Measurements from ENCODE around the gene SERAC1. TPM values are rescaled to one million over a fixed set of nuclear protein-coding genes. Genes with fewer than 3 reads are reported as not detected.

Gene SERAC1
- total RNA-seq, 1 donor from 2014 or later = 17.5 TPM

DNA sequence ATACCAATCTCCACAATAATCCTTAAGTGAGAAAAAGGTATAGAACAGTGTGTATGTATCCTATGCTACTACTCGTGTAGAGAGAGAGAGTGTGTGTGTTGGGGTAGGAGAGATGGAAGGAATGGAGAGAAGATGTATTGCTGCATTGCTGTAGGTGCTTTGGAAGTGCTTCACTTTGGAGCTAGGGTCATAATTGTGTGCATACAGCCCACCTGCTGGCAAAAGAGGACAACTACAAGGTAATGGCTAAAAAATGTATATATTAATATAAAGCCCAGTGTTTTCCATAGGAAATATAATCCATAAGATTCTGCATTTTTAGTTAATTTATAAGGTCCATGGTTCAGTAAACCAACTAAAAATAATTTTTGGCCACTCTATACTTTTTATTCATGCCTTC lies 36.1 kb downstream of the SERAC1 start:
- no peak for FAIRE-seq
- DNase-seq (ENCODE audit: low spot score in 2 of 2) = no peak

GRCh38 chr6:158125271-158125670 lies 42.8 kb downstream of the SERAC1 start:
- DNase-seq (ENCODE audit: low spot score in 2 of 2) (no peak), FAIRE-seq (no peak)

DNA sequence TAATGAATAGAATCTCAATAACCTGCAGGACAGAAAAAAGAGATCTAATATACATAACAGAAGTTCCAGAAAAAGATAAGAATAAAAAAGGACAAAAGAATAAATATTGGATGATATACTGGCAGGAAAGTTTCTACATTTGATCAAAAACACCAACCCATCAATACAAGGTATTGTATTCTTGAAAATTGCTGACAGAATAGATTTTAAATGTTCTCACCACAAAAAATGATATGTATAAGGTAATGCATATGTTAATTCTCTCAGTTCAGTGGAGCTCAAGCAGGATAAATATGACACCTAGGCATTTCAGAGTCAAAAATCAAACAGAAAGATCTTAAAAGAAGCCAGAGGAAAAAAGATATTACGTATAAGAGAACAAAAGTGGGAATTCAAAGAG lies 43.8 kb downstream of the SERAC1 start:
- DNase-seq (ENCODE audit: low spot score in 2 of 2) = no peak
- no peak for FAIRE-seq

DNA sequence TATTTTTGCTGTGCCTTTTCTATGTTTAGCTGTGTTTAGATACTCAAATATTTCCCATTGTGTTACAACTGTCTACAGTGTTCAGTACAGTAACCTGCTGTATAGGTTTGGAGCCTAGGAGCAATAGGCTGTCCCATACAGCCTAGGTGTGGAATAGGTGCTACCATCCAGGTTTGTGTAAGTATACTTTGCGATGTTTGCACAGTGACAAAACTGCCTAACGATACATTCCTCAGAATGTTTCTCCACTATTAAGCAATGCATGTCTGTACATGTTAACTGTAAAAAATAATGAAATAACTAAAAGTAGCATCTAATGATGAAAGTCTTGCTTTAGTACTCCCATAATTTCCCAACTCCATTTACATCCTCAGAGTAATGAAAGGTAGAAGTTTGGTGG lies 46.0 kb downstream of the SERAC1 start:
- FAIRE-seq (no peak), DNase-seq (ENCODE audit: low spot score in 2 of 2) (no peak)

DNA sequence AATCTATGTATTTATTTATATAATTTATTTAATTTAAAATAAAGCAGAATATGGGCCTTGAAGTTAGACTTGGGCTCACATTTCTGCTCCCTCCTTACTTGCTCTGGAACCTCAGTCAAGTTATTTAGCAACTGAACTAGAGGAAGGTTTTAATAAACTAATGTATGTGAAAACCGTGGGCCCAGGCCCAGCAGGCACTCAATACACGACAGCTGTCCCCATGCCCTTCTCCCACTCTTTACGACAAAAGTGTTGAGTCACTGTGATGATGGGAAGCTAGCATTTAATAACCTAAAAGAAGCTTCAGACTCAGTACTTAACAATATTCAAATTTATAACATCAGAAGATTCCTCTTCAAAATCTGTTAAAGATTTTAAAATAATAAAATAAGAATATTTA lies 46.7 kb downstream of the SERAC1 start:
- peak; percentile 21 for FAIRE-seq

DNA sequence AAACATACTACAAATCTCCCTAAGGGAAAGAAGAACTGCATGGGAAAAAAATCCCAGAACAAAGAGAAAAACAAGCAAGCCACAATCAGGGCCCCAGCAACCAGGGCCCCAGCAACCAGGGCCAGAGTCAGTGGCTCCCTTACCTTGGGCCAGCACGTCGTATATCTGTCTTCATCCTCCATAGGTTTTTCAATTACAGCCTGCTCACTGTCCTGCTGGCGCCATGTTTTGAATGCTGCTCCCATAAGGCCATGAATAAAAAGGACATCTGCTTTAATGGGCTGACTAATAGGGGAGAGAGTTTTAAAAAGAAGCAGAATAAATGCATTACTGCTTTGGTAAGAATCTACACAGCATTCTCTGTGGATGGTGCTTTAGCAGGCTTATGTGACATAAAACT lies 49.2 kb downstream of the SERAC1 start:
- DNase-seq (ENCODE audit: low spot score in 2 of 2) = no peak

More for the DNA sequence above, 46.7 kb downstream of the SERAC1 start:
- DNase-seq (ENCODE audit: low spot score in 2 of 2) = no peak

GRCh38 chr6:158115508-158115907 lies 52.6 kb downstream of the SERAC1 start:
- no peak for DNase-seq (ENCODE audit: low spot score in 2 of 2)
- FAIRE-seq = no peak

More for the DNA sequence above, 49.2 kb downstream of the SERAC1 start:
- FAIRE-seq = no peak

GRCh38 chr6:158115102-158115501 lies 53.0 kb downstream of the SERAC1 start:
- no peak for FAIRE-seq

DNA sequence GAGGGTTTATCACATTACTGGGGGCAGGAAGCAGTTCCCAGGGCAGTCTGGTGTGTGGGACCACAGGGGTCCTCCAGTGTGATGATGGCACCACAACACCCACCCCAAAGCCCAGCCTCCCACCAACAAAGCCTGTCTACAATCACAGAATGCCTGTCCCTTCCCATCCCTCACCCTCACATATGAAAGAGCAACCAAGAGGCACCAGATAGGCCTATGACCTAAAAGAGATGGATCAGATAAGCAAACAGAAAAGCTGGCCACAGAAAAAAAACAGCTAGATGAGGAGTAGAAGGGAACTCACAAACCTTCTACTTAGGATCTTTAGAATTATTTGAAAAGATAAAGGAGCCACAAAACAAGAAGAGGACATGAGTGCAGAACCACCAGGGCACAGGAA lies 54.3 kb downstream of the SERAC1 start:
- FAIRE-seq (no peak), DNase-seq (ENCODE audit: low spot score in 2 of 2) (no peak)

More at GRCh38 chr6:158115102-158115501, 53.0 kb downstream of the SERAC1 start:
- DNase-seq (ENCODE audit: low spot score in 2 of 2) = no peak

- DNase-seq (ENCODE audit: low spot score in 2 of 2) = no peak
- FAIRE-seq = no peak
Observed at GRCh38 chr6:158111987-158112386, 56.1 kb downstream of the SERAC1 start.

- DNase-seq (ENCODE audit: low spot score in 2 of 2) (no peak), FAIRE-seq (no peak)
Observed at GRCh38 chr6:158110986-158111385, 57.1 kb downstream of the SERAC1 start.

DNA sequence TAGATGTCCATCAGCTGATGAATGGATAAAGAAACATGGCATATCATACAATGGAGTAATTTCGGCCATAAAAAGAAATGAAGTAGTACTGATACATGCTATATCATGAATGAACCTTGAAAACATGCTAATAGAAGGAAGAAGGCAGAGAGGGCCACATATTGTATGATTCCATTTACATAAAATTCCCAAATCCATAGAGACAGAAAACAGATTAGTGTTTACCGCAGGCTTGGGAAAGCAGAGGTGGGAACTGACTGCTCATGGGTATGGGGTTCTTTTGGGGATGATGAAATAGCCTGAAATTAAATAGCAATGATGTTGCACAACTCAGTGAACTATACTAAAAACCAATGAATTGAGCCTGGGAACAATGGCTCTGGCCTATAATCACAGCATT lies 58.3 kb downstream of the SERAC1 start:
- FAIRE-seq (no peak), DNase-seq (ENCODE audit: low spot score in 2 of 2) (no peak)

DNA sequence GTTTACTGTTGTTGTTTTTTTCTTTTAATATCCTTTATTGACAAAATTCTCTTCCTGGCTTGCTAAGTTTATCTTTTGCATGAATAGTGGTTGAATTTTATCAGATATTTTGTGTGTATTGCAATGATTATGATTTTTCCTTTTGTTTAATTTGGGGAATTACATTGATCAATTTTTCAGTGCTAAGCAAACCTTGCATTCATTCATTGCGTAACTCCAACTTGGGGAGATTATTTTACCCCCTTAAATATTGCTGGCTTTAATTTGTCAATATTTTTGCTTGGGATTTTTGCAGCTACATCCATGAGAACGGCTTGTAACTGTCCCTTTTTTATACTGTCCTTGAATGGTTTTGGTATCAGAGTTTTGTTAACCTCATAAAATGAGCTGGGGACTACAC lies 63.4 kb downstream of the SERAC1 start:
- FAIRE-seq (no peak), DNase-seq (ENCODE audit: low spot score in 2 of 2) (no peak)

GRCh38 chr6:158103228-158103627 lies 64.8 kb downstream of the SERAC1 start:
- FAIRE-seq = no peak

DNA sequence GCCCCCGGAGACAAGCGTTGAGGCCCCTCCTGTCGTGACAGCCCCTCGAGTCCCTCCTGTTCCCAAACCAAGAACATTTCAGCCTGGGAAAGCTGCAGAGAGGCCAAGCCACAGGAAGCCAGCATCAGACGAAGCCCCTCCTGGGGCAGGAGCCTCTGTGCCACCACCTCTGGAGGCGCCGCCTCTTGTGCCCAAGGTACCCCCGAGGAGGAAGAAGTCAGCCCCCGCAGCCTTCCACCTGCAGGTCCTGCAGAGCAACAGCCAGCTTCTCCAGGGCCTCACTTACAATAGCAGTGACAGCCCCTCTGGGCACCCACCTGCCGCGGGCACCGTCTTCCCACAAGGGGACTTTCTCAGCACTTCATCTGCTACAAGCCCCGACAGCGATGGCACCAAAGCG lies 72.4 kb downstream of the SERAC1 start:
- no peak for DNase-seq (ENCODE audit: low spot score in 2 of 2)
- FAIRE-seq = no peak

More at GRCh38 chr6:158103228-158103627, 64.8 kb downstream of the SERAC1 start:
- no peak for DNase-seq (ENCODE audit: low spot score in 2 of 2)

DNA sequence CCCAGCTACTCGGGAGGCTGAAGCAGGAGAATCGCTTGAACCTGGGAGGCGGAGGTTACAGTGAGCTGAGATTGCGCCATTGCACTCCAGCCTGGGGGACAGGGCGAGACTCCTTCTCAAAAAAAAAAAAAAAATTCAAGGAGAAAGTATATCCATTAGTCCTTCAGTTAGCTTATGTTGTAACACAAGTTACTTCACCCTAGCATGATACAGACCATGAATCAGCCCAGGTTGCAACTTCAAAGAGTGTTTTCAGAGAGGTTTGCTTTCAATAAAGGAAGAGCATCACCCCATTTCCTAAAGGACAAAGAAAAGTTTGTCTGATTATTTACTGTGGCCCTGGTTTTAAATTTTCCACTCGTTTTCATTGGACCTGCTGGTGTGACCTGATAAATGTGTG lies 73.0 kb downstream of the SERAC1 start:
- FAIRE-seq = no peak

DNA sequence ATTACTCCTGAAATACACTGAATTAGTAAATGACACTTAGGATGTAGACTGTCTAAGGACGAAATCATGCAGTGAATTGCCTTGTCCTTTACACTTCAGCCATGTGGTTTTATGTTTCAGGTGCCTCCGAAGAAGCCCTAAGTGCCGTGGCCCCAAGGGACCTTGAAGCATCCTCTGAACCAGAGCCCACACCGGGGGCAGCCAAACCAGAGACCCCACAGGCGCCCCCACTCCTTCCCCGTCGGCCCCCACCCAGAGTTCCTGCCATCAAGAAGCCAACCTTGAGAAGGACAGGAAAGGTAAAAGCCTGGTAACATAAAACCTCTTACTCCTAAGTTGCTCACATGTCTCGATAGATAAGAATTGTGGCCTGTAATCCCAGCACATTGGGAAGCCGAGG lies 75.3 kb downstream of the SERAC1 start:
- no peak for DNase-seq (ENCODE audit: low spot score in 2 of 2)
- FAIRE-seq = no peak

More for the DNA sequence above, 73.0 kb downstream of the SERAC1 start:
- DNase-seq (ENCODE audit: low spot score in 2 of 2) = no peak

GRCh38 chr6:158087224-158087867 lies 80.7 kb downstream of the SERAC1 start:
- FAIRE-seq = no peak
- DNase-seq (ENCODE audit: low spot score in 2 of 2) = no peak

DNA sequence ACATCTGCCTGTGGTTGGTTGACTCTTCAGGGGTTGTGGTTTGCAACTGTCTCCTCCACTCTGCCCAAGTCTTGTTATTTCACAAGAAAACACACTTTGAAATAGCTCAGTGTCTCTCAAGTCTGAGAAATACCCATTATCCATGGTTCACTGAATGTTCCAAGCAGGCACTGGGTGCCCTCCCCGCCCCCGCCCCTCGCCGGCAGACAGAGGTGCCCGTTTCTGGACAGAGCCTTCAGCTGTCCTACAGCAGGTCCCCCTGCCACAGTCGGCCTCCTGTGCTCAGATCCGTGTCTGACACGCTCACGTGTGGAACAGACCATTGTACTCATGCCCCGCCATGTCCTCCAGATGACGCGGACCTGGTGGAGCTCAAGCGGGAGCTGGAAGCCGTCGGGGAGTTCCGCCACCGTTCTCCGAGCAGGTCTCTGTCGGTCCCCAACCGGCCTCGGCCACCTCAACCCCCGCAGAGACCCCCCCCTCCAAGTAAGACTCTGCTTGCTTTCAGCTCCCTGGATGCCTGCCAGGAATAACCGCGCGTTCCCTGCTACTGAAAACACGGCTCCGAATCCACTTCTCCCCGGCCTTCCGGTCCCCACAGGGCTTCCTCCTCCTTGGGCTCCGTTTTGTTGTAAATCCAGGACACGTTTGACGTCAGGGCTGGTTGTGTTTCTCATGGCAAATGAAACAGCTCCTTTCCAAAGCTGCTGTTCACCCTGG lies 81.4 kb downstream of the SERAC1 start:
- no peak for DNase-seq (ENCODE audit: low spot score in 2 of 2)
- FAIRE-seq = no peak

DNA sequence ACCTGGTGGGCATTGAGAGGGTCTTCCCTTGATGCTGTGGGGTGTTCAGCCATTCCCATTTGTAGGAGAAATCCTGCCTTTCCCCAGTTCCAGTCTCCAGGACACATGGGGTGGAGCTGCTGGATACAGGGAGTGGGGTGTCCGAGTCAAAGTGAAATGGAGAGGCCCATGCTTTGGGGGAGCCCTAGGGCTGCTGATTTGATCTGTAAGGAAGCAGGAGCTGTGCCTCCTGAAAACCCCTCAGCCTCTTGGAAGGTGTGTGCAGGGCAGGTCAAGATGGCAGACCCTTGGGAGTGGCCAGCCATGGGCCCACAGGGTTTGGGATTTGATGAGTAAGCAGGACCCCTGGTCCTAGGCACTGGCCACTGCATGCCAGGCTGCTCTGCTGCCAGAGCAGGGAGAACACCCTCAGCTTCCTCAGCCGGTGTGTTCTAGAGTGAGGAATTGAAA lies 82.0 kb downstream of the SERAC1 start:
- FAIRE-seq (no peak), DNase-seq (ENCODE audit: low spot score in 2 of 2) (no peak)

DNA sequence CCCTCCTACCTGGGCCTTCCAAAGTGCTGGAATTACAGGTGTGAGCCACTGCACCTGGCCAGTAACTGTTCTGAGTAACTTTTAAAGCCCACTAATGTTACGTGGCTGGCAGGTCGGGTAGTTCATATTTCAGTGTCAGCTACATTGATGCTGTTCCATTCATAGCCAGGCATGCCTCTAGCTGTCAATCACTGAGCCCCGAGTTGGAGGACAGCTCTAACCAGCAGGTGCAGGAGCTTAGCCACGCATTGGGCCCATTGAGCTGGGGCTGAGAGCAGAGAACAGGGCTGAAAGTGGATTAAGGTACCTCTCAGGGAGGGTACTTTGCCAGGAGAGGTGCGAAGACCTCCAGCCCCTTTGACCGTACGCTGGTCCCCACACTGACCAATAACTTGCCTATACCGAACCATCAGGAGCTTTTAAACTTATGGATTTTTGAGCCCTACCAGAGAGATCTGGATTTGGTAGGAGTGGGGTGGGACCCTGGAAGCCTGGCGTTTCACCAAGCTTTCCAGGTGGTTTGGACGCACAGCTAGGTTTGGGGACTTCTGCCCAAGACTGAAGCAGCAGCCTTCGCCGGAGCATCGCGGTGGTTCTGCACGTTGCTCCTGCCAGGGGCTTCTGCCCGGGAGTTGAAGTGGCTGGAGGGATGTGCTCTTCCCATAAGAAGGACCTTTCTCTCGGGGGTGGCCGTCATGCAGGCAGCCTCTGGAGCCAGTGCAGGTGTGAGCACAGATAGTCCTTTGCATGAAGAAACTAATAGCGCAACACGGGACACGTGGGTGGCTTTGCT lies 82.6 kb downstream of the SERAC1 start:
- no peak for DNase-seq (ENCODE audit: low spot score in 2 of 2)
- FAIRE-seq = no peak

Data from frontal cortex (tissue), 4 donors.